ENCODE data around the gene XYLT2. TPM values are rescaled to one million over a fixed set of nuclear protein-coding genes. Genes with fewer than 3 reads are reported as not detected.
"Not testable (repeated sequence)": the region's sequence is repeated elsewhere in the genome, so short reads cannot be mapped to it uniquely, and the experiment has no call there.

XYLT2 gene
- total RNA-seq = 30.4 TPM

GRCh38 chr17:50345432-50346312 is at the start of gene XYLT2:
XYLT2 (plus strand) TSS chr17:50346126; CDS start chr17:50346141, 15 bp downstream.
- H3K36me3 ChIP-seq = no peaks in the 10 kb centered on the region
- intact Hi-C loops (cut with DNase I) = no loop called here
- no peaks in the 10 kb centered on the region for H3K9me3 ChIP-seq
- peaks cover 36% of the 10 kb centered on the region for H3K4me1 ChIP-seq
- no peak for DNase-seq (ENCODE audit: extremely low spot score in 2 of 2)
- H3K27ac ChIP-seq = peak within 1 kb of the TSS; percentile 73
- no peaks in the 10 kb centered on the region for H3K27me3 ChIP-seq
- peak within 1 kb of the TSS; percentile 93 to 96 for H3K4me3 ChIP-seq
- TF ChIP-seq CTCF (IDR thresholded peaks at IDR 0.05) (no peak), POLR2AphosphoS5 (IDR thresholded peaks at IDR 0.05; ENCODE audit: insufficient read depth in 1 of 2, low read depth in 1 of 2) (peak in 1 of 2 donors; percentile 72), POLR2A (IDR thresholded peaks at IDR 0.05) (peak in 1 of 2 donors; percentile 7)

GRCh38 chr17:50297407-50297865 is 48.5 kb upstream of the XYLT2 start:
- intact Hi-C loops (cut with DNase I) = loop anchor here (10.0 kb wide), 1 partner anchor 183 kb away; no protein-coding TSS in a partner anchor
- no peak for DNase-seq (ENCODE audit: extremely low spot score in 2 of 2)
- Histone ChIP-seq H3K9me3 (no peaks in the 10 kb centered on the region), H3K4me3 (no peak overlapping the region), H3K36me3 (no peaks in the 10 kb centered on the region), H3K27ac (no peak overlapping the region), H3K4me1 (no peaks in the 10 kb centered on the region), H3K27me3 (no peaks in the 10 kb centered on the region)
- TF ChIP-seq POLR2A (IDR thresholded peaks at IDR 0.05) = no peak
- TF ChIP-seq POLR2AphosphoS5 (IDR thresholded peaks at IDR 0.05; ENCODE audit: insufficient read depth in 1 of 2, low read depth in 1 of 2) = peak in 1 of 2 donors; percentile 42
- TF ChIP-seq CTCF (IDR thresholded peaks at IDR 0.05) = peak; percentile 94 to 99 (median 96)

DNA sequence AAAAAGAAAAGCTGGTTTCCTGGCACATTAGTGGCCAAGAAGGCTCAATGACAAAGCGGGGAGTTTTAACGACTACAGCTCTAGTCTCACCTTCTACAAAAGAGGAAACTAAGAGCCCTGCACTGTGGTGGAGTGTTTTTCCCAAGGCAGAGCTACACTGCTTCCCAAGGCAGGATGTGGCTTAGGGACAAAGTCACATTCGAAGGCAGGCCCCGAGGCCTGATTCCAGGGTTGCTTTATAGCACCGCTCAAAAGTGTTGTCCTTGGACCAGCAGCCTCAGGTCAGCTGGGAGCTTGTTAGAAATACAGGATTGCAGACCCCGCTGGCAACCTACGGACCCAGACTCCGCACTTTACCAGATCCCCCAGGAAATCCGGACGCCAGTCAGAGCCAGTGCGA is 47.9 kb upstream of the XYLT2 start:
- H3K4me3 ChIP-seq = no peak overlapping the region
- H3K27ac ChIP-seq = no peak overlapping the region
- DNase-seq (ENCODE audit: extremely low spot score in 2 of 2) = no peak
- no peaks in the 10 kb centered on the region for H3K9me3 ChIP-seq
- TF ChIP-seq POLR2AphosphoS5 (IDR thresholded peaks at IDR 0.05; ENCODE audit: insufficient read depth in 1 of 2, low read depth in 1 of 2) = no peak
- no peak for TF ChIP-seq POLR2A (IDR thresholded peaks at IDR 0.05)
- TF ChIP-seq CTCF (IDR thresholded peaks at IDR 0.05) = no peak
- no peaks in the 10 kb centered on the region for H3K36me3 ChIP-seq
- intact Hi-C loops (cut with DNase I) = loop anchor here (10.0 kb wide), 1 partner anchor 183 kb away; no protein-coding TSS in a partner anchor
- H3K4me1 ChIP-seq = no peaks in the 10 kb centered on the region
- no peaks in the 10 kb centered on the region for H3K27me3 ChIP-seq

DNA sequence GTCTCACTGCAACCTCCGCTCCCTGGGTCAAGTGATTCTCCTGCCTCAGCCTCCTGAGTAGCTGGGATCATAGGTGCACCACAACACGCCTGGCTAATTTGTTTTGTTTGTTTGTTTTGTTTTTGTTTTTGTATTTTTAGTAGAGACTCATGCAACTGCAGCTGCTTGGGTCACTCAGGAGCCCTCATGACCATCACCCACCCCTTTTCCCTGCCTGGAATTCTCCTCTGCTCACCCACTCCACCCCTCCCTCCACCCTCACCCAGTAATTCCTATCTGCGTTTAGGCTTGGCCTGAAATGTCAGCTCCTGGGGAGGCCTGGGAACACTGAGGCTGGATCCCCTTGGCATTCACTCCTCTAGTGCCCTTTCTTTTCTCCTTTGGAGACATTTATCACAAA is 46.1 kb upstream of the XYLT2 start:
- no peak overlapping the region for H3K27ac ChIP-seq
- TF ChIP-seq POLR2AphosphoS5 (IDR thresholded peaks at IDR 0.05; ENCODE audit: insufficient read depth in 1 of 2, low read depth in 1 of 2) (no peak), CTCF (IDR thresholded peaks at IDR 0.05) (no peak), POLR2A (IDR thresholded peaks at IDR 0.05) (no peak)

GRCh38 chr17:50300824-50301223 is 45.1 kb upstream of the XYLT2 start:
- not testable (repeated sequence) for H3K27me3 ChIP-seq; DNase-seq (ENCODE audit: extremely low spot score in 2 of 2); H3K4me1 ChIP-seq; H3K4me3 ChIP-seq; H3K36me3 ChIP-seq; H3K27ac ChIP-seq; H3K9me3 ChIP-seq
- intact Hi-C loops (cut with DNase I) = loop anchor here (10.0 kb wide), 1 partner anchor 276 kb away; no protein-coding TSS in a partner anchor

More for the DNA sequence above, 46.1 kb upstream of the XYLT2 start:
- Histone ChIP-seq H3K27me3 (no peaks in the 10 kb centered on the region), H3K4me1 (no peaks in the 10 kb centered on the region), H3K4me3 (no peak overlapping the region), H3K36me3 (no peaks in the 10 kb centered on the region), H3K9me3 (no peaks in the 10 kb centered on the region)
- intact Hi-C loops (cut with DNase I) = loop anchor here (10.0 kb wide), 2 partner anchors 185 to 275 kb away; no protein-coding TSS in a partner anchor
- no peak for DNase-seq (ENCODE audit: extremely low spot score in 2 of 2)
